HL-60 (cell line): ENCODE data around the gene ACVR1.

Source experiments
- DNase-seq, 2 experiments: peaks; one replicate each; pipeline ENCODE4 v3.0.0-alpha.2; 2010 to 2020; ENCODE audit warnings: low read depth in 1 of 2, low spot score in 1 of 2
- H3K27ac ChIP-seq: fragments of 250-450 bp; sonication (Bioruptor Pico); replicated peaks from 2 replicates; pipeline ENCODE4 v1.5.1; 2020; ENCODE audit warnings: mild to moderate bottlenecking, moderate library complexity
- H3K27me3 ChIP-seq: fragments of 250-450 bp; sonication (Bioruptor Pico); 2 replicates; pipeline ENCODE4 v1.5.1; 2021; ENCODE audit warnings: mild to moderate bottlenecking, moderate library complexity; ENCODE audit not compliant: insufficient read depth, poor library complexity, severe bottlenecking
- H3K4me3 ChIP-seq: replicated peaks from 2 replicates; pipeline ENCODE4 v1.5.1; 2011; ENCODE audit warnings: mild to moderate bottlenecking, control low read depth, low read length; ENCODE audit not compliant: insufficient read depth
- GABPA ChIP-seq: IDR thresholded peaks from 2 replicates; pipeline ENCODE4 v1.6.1; 2012; ENCODE audit warnings: low read depth
- POLR2AphosphoS5 ChIP-seq: IDR thresholded peaks from 2 replicates; pipeline ENCODE4 v1.6.1; 2012; ENCODE audit warnings: low read depth
- SPI1 ChIP-seq: IDR thresholded peaks from 2 replicates; pipeline ENCODE4 v1.6.1; 2012; ENCODE audit warnings: low read depth, mild to moderate bottlenecking, borderline replicate concordance
- TF ChIP-seq, protein P1 (sequence below): IDR thresholded peaks from one replicate; pipeline ENCODE4 v1.5.1; 2011; ENCODE audit warnings: low read length, control low read depth, inconsistent platforms; ENCODE audit not compliant: insufficient read depth
- TF ChIP-seq, protein P2 (sequence below): IDR thresholded peaks from 2 replicates; pipeline ENCODE4 v1.6.1; 2012; ENCODE audit warnings: low read depth; ENCODE audit not compliant: insufficient replicate concordance

The ACVR1 gene

DNA sequence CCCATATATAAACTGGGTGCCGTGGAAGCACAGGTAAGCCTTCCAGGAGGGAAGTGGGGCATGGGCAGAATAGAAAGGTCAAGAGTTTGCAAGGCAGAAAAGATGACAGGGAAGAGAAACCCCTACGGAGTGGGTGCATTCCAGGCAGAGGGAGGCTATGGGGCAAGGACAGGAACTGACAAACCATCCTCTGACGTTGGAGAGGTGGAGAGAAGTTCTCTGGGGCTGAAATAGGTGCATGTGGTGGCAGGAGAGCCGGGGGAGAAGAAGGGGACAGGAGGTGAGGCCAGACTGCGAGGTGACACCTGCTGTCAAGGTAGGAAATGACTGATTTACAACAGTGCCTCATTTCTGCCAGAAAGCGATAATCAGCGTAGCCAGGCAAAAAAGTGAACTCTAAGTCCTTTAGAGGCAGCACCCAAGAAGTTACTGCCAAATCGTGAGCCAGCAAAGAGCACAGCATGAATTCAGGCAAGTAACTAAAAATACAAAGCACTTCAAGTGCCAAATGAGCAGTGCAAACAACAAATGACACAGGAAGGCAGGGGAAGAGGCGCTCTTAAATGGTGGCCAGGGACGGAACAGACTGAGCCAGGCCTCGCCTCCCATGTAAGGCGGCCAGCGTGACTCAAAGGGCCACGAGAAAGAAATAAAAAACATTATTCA, 134.2 kb downstream of the ACVR1 start:
- no peak overlapping the region for H3K4me3 ChIP-seq
- no peak overlapping the region for H3K27ac ChIP-seq
- no peak for DNase-seq
- no peaks in the 10 kb centered on the region for H3K27me3 ChIP-seq
- TF ChIP-seq SPI1, result no peak
- TF ChIP-seq, protein P1, sequence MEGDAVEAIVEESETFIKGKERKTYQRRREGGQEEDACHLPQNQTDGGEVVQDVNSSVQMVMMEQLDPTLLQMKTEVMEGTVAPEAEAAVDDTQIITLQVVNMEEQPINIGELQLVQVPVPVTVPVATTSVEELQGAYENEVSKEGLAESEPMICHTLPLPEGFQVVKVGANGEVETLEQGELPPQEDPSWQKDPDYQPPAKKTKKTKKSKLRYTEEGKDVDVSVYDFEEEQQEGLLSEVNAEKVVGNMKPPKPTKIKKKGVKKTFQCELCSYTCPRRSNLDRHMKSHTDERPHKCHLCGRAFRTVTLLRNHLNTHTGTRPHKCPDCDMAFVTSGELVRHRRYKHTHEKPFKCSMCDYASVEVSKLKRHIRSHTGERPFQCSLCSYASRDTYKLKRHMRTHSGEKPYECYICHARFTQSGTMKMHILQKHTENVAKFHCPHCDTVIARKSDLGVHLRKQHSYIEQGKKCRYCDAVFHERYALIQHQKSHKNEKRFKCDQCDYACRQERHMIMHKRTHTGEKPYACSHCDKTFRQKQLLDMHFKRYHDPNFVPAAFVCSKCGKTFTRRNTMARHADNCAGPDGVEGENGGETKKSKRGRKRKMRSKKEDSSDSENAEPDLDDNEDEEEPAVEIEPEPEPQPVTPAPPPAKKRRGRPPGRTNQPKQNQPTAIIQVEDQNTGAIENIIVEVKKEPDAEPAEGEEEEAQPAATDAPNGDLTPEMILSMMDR, result no peak
- TF ChIP-seq, protein P2, sequence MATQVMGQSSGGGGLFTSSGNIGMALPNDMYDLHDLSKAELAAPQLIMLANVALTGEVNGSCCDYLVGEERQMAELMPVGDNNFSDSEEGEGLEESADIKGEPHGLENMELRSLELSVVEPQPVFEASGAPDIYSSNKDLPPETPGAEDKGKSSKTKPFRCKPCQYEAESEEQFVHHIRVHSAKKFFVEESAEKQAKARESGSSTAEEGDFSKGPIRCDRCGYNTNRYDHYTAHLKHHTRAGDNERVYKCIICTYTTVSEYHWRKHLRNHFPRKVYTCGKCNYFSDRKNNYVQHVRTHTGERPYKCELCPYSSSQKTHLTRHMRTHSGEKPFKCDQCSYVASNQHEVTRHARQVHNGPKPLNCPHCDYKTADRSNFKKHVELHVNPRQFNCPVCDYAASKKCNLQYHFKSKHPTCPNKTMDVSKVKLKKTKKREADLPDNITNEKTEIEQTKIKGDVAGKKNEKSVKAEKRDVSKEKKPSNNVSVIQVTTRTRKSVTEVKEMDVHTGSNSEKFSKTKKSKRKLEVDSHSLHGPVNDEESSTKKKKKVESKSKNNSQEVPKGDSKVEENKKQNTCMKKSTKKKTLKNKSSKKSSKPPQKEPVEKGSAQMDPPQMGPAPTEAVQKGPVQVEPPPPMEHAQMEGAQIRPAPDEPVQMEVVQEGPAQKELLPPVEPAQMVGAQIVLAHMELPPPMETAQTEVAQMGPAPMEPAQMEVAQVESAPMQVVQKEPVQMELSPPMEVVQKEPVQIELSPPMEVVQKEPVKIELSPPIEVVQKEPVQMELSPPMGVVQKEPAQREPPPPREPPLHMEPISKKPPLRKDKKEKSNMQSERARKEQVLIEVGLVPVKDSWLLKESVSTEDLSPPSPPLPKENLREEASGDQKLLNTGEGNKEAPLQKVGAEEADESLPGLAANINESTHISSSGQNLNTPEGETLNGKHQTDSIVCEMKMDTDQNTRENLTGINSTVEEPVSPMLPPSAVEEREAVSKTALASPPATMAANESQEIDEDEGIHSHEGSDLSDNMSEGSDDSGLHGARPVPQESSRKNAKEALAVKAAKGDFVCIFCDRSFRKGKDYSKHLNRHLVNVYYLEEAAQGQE, result no peak
- TF ChIP-seq GABPA, result no peak
- no peak for TF ChIP-seq POLR2AphosphoS5

DNA sequence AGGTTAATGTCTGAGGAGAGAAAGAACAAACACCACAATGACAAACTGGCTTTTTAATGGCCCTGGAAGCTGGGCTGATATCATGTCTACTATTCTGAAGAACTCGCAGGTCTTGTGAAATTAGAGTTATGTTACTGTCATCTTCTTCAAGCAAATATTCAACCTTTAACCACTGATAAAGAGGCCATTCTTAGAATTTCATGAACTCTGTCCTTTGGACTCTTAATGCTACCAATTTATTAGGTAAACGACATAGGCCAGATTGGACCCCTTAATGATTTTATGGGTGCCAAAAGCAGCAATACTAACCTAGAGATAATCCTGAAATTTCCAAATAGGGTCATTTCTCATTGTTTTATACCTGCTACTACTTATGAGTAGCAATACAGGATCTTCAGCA, 138.5 kb downstream of the ACVR1 start:
- Histone ChIP-seq H3K4me3 (no peak overlapping the region), H3K27ac (no peak overlapping the region), H3K27me3 (no peaks in the 10 kb centered on the region)
- TF ChIP-seq, protein P2, result no peak
- TF ChIP-seq GABPA (no peak), POLR2AphosphoS5 (no peak), SPI1 (no peak)
- TF ChIP-seq, protein P1, result no peak
- DNase-seq, result no peak

DNA sequence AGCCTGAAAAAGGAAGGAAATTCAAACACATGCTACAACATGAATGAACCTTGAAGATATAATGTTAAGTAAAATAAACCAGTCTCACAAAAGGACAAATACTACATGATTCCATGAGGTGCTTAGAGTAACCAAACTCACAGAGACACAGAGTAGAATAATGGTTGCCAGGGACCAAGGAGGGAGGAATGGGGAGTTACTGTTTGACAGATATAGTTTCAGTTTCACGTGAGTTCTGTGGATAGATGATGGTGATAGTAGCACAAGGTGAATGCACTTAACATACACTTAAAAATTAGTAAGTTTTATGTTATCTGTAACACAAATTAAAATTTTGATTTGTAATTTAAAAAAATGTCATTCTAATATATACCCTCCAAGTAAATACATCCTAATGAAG, 140.6 kb downstream of the ACVR1 start:
- Histone ChIP-seq H3K4me3 (no peak overlapping the region), H3K27me3 (no peaks in the 10 kb centered on the region), H3K27ac (no peak overlapping the region)
- no peak for TF ChIP-seq GABPA
- no peak for TF ChIP-seq SPI1
- no peak for TF ChIP-seq POLR2AphosphoS5
- TF ChIP-seq, protein P2, result no peak
- TF ChIP-seq, protein P1, result no peak
- no peak for DNase-seq
